Peyer's patch (tissue), 4 donors: ENCODE results near the gene BTBD8.

ENCODE experiments used
- POLR2A ChIP-seq, 2 donors: fragments of 450-650 bp; IDR thresholded peaks; one replicate each; pipeline ENCODE4 v1.5.1; 2017; ENCODE audit warnings: antibody characterized with exemption in 2 of 2, mild to moderate bottlenecking in 2 of 2, moderate library complexity in 2 of 2
- TF ChIP-seq, protein P1 (sequence below), 6 experiments: fragments of 450-650 bp in 4 of 6; fragments of 200-600 bp in 2 of 6; sonication (generic) in 1 of 6; IDR thresholded peaks; one replicate each; pipeline ENCODE4 v1.5.1; 2017 to 2019; ENCODE audit warnings: antibody characterized with exemption in 6 of 6, mild to moderate bottlenecking in 3 of 6, moderate library complexity in 1 of 6

DNA sequence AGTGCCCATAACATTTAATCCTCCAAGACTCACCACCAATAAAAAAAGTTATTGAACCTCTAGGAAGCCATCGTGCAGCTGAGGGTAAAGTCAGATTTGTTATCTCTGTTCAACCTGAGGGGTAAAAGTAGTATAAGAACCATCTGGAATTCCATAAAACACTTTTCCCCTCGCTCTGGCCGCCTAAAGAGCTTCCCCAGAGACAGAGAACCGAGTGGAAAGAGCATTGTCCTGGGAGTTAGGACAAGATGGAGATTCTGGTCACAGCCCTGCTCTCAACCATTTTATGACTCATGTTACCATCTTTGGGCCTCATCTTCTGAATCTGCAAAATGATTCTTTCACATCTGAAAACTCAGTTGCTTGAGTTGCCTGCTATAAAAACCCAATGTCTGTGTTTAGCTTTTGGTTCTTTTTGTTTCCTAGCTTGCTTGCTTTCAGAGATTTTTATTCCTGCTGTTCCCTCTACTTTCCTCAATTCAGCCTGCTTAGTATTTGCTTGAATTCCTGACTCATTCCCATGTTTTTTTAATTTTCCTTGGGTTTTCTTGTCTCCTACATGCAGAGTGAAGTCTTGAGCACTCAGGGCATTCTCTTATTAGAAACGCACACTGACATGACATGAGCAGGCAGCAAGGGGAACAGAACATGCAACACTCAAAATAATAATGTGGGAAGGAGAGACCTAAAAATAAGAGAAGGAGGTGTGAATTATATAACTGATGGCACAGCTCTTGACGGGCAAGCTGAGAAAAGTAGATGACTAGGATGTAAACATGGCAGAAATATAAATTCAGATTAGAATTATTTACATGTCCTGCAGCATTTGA is 48.6 kb upstream of the BTBD8 start:
- no peak for TF ChIP-seq POLR2A (IDR thresholded peaks at IDR 0.05)
- TF ChIP-seq, protein P1, sequence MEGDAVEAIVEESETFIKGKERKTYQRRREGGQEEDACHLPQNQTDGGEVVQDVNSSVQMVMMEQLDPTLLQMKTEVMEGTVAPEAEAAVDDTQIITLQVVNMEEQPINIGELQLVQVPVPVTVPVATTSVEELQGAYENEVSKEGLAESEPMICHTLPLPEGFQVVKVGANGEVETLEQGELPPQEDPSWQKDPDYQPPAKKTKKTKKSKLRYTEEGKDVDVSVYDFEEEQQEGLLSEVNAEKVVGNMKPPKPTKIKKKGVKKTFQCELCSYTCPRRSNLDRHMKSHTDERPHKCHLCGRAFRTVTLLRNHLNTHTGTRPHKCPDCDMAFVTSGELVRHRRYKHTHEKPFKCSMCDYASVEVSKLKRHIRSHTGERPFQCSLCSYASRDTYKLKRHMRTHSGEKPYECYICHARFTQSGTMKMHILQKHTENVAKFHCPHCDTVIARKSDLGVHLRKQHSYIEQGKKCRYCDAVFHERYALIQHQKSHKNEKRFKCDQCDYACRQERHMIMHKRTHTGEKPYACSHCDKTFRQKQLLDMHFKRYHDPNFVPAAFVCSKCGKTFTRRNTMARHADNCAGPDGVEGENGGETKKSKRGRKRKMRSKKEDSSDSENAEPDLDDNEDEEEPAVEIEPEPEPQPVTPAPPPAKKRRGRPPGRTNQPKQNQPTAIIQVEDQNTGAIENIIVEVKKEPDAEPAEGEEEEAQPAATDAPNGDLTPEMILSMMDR (IDR thresholded peaks at IDR 0.05) = no peak
